Stimulated activated CD4-positive, alpha-beta T cell treated with anti-CD3 and anti-CD28 coated beads, Interleukin-4, amount 100 ng/mL, for 48 hours (primary cell): ENCODE measurements around the gene PDLIM5.
"Not testable (repeated sequence)": the region's sequence is repeated elsewhere in the genome, so short reads cannot be mapped to it uniquely, and the experiment has no call there.

Source experiments
- DNase-seq, 2 donors: peaks; one replicate each; pipeline ENCODE4 v3.0.0-alpha.2; 2020; ENCODE audit warnings: low read depth in 2 of 2

Gene PDLIM5

DNA sequence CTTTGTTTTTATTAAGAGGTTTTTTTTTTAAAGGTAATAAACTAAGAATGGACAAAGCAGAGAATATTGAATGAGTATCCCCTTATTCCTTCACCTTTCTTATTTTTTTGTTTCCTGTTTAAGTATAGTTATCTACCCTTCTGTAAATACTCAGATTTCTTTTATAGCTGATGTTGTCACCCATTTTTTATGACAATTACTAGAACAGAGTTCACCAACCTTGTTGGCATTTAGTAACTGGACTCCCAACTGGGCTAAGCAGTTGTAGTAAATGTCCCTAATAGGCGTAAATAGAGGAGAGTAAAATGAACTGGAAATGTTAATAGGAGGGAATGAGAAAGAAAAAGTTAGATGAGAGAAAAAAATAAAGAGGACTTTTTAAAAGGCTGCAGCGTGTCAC, 9.8 kb downstream of the PDLIM5 start:
- DNase-seq, result no peak

DNA sequence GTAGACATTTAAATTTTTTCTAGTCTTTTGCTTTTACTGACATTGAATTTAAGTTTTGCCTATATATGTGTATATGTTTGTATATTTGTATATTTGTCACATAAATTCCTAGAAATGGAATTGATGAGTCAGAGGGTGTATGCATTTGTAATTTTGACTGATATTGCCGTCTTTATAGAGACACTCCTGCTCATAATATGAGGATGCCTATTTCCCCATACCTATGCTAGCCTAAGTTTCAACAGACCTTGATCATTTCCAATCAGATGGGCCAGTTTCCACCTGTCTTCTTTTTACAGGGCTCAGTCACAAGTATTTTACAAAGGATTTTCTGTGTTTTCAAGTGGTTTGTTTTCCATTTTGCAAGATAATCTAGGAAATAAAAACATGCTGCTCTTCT, 10.8 kb downstream of the PDLIM5 start:
- no peak for DNase-seq

DNA sequence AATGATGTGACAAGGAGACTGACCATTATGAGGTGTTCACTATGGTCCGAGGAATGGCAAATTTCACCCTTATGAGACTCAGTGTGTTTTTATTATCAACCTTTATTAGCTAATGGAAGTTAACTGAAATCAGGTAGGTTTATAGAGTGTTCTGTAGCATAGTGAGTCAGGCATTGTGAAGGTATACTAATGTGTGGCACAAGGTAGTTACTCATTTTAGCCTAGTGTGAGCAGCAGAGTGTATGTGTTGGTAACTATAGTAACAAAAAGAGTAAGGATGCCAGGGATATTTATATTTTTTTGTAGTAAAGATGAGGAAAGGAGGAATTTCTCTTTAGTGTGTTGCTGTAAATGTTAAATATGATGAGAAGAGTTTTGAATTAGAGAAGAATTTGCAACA, 12.0 kb downstream of the PDLIM5 start:
- no peak for DNase-seq

DNA sequence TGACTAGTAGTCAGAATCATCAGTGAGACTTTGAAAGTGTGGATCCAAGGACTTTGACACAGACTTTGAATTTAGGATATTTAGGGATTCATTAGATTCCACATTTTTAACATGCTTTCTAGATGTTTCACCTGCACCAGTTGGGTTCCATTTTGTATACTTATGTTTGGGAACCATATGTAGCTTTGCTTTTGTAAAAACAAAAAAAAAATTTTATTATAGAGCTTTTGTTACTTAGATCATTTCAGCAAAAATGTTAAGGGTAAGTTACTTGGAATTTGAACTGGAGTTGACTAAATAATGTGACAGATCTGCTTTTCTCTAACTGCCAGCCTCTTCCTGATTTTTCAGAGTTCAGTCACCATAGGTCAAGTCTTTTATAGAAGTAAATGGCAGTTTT, 14.6 kb downstream of the PDLIM5 start:
- DNase-seq, result no peak

DNA sequence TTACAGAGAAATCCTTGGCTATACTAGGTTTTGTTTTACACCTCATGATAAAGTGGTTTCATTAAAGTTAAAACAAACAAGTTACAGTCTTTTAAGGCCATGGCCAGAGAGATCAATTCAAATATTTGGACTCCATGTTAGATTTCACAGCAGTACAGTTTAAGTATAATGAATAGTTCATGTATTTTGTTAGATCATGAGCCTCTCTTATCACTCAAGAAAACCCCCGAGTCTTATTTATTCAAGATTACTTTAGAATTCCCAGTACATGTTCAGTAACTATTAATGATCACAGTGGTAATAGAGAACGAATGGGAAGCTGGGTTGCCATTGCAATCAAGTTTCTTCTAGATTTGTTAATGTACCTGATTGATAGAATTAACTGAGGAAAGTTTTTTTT, 15.2 kb downstream of the PDLIM5 start:
- no peak for DNase-seq

DNA sequence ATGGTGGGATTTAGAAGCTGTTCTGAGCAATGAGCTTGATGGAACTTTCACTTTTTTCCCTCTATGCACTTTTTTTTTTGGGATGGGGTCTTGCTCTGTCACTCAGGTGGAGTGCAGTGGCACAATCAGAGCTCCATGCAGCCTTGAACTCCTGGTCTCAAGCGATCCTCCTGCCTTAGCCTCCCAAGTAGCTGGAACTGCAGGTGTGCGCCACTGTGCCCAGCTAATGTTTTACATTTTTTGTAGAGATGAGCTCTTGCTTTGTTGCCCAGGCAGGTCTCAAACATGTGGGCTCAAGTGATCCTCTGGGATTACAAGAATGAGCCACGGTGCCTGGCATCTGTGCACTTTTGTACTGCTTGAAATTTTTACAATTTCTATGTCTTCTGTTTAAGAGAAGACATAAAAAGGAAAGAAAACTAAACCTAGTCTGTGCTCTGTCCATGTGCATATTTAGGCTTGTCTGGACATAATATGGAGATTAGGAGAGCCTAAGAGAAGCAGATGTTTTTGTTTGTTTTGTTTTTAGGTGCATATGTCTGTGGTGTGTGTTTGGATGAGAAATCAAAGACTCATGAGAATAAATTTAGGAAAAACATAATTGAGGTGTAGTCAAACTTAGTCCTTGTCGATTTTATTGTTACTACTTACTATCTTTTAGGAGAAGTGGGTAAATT, 16.5 kb downstream of the PDLIM5 start:
- no peak for DNase-seq

DNA sequence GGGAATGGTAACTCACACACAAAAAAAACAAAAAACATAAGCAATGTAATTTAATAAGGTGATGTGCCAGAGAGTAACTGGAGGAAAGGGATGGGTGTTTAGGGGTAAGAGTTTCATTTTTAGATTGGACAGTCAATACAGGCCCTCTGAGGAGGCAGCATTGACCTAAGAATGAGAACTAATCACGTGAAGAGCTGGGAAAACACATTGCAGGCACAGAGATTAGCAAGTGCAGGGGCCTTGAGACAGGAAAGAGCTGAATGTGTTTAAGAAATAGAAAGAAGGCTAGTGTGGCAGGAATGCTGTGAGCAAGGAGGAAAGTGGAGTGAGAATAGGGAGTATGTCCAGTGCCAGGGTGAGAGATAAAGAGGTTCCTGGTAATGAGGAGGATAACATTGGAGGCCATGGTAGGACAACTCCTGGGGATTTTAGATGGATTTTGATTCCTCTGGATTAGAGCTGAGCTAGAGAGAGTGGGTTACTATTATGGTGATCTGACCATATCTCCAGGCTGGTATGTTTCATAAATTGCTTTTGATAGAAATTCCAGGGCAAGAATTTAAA, 17.6 kb downstream of the PDLIM5 start:
- DNase-seq, result no peak

DNA sequence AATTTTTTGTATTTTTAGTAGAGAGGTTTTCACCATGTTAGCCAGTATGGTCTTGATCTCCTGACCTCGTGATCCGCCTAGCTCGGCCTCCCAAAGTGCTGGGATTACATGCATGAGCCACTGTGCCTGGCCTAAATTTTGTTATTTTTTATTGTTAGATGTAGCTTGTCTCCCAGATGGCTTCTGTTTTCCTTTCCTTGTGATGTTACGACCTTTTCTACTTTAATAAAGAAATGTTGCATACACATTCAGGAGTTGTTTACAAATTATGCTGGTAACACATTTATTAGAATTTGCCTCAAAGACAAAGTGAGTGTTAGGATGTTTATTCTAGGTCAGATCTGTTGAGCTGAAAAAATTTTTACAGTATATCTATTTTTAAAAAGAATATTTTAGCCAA, 18.4 kb downstream of the PDLIM5 start:
- no peak for DNase-seq

DNA sequence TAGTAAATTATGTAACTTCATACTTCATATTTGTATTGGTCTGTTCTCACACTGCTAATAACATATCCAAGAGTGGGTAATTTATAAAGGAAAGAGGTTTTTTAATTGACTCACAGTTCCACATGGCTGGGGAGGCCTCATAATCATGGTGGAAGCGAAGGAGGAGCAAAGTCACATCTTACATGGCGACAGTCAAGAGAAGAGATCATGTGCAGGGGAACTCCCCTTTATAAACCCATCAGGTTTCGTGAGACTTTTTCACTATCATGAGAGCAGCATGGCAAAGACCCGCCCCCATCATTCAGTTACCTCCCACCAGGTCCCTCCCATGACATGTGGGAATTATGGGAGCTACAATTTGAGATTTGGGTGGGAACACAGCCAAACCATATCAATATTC, 19.0 kb downstream of the PDLIM5 start:
- not testable (repeated sequence) for DNase-seq

DNA sequence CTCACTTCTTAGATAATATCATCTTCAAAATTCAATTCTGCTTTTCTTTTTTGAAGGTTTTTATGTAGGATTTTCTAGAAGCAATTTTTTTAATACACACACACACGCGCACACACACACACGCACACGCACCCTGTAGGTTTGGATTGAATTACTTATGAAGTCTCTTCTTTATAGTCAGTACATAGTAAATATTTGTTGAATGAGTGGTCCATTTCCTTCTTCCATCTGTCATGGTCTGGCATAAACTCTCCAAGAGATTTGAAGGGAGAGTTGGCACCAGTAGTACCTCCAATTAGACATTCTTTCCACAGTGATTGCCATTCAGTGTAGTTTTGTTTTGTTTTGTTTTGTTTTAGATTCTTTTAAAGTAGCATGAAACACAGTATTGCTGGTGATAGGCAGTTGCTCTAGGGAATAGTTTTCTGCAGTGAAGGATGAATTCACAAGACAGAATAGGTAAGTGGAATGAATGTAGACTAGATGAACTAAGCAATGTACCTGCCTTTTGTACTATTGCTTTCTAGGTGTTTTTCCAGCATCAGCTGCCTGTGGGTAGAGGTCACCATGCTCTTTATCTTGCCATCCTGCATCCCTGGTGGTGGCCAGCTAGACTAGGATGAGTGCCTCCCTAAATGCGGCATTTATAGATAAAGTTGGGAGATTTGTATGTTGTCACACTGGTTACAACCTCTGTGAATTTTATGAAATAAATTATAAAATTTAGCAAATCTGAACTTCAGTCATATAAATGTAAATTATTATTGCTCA, 20.5 kb downstream of the PDLIM5 start:
- DNase-seq, result no peak

DNA sequence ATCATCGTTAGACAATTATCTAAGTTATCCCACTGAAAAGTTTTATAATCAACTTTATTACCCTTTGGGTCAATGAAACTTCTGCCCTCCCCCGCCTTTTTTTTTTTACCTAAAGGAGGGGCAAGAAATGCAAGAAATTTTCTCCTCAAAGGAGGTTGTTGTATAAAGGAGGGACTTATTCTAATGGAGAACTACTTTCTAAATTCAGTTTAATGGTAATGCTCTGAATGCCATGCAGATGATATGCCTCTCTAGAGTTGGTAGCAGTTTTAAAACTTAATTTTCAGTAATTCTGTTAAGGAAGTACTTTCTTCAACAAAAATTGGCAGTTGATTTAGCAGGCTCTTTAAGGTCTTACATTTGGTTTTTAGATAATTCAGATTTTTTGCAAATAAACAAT, 23.3 kb downstream of the PDLIM5 start:
- DNase-seq, result no peak

DNA sequence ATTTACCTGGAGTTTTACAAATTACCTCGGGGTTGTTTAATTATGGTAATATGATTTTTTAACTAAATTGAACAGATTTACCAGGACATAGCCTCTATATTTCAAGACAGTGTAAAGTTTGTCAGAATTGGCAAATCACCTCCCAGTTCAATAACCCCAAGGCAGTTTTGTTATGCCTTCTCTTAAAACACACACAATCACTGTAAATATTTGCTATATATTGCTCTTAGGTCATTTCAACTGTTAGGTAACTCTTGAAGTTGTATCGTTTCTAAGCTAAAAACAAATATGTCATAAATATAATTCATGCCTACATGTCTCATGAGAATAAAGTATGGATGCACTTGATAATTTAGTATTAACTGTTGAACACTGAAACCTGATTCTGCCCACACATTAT, 24.1 kb downstream of the PDLIM5 start:
- DNase-seq, result no peak

DNA sequence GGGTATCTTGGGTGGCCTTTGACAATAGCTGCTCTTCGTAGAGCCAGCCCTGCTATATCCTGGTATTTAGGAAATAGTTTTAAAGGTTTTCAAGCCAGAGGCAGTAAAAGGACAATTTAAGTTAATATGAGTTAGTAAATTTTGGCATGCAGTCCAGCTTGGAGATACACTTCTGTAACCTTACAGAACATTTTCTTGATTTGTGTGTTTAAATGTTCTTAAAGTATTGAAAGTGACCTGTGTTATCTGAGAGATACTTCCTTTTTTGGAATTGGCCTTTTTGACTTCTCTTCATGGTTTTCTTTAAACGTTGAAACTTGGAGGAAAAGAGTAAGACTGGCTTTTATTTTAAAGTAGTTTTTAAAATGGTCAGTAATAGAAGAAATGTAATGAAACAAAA, 25.5 kb downstream of the PDLIM5 start:
- DNase-seq, result no peak

DNA sequence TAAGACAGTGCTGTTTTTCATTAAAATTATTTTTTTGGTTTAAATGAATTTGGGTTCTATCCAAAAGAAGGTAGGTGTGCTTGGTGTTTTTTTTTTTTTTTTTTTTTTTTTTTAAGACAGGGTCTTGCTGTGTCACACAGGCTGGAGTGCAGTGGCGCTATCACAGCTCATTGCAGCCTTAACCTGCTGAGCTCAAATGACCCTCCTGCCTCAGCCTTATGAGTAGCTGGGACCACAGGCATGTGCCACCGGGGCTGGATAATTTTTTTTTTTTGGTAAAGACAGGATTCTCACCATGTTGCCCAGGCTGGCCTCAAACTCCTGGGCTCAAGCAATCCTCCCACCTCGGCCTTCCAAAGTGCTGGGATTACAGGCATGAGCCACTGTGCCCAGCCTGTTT, 27.1 kb downstream of the PDLIM5 start:
- DNase-seq, result not testable (repeated sequence)

DNA sequence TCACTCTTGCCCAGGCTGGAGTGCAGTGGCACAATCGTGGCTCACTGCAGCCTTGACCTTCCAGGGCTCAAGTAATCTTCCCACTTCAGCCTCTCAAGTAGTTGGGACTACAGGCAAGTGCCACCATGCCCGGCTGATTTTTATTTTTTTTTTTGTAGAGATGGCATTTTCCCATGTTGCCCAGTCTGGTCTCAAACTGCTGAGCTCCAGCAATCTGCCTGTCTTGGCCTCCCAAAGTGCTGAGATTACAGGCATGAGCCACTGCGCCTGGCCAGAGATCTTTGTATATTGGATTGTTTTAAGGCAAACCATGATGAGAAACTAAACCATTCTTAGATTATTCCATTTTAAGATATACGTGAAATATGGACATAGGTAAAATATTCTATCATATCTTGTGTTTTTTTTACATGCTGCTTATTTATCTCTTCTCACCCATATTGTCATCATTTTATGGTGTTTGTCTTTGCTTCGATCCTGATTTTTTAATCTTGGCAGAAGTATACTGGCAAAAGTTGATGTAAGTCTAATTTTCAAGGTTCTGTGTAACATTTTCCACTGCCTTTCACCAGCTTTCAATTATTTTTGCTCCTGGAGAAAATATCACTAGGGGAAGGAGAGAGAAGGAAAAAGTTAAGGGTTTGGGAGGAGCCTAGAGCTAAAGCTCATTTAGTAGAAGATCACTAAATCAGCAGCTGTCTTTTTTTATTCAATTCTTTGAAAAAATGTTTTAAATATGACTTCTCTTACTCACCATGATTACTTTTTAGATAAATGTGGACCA, 27.8 kb downstream of the PDLIM5 start:
- DNase-seq, result no peak

DNA sequence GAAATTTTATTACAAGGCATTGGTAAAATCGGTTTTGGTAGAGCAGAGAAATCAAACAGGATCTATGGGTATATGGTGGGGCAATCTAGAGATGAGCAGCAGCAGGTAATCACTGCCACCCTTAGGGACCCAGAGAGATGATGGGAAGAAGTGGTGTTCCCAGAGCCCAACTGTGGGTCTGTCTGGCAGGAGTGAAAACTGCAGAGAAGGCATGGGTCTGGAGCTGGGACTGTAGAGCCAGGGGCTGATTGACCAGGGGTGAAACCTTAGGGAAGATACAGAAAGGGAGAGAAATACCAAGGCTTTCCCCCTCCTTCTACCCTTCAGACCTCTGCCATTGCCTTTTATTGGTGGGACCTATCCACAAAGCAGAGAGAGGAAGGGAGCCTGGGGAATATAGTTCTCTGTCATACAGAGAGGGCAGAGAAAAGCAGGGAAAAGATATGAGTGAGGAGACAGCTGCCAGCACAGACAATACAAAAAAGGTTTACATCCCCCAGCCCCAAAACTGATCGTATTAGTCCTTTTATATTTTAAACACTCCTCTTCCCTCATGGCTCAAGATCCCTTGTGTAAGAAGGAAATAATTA, 28.7 kb downstream of the PDLIM5 start:
- no peak for DNase-seq

DNA sequence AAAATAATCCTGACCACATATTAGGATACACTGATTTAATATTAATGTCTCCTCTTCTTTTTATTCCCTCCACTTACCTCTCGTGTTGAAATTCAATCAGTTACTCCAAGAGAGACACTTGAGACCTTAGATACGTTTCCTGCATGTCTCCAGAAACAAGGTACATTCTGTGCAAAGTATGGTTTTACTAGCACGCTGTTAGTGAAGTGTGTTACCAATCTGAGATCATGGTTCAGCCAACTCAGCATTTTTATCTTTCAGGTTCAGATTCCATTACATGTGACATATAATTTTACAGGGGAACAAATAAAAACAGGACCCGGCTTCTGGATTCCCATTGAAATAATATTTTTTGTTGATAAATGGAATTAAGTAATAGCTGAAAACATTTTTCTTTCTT, 32.2 kb downstream of the PDLIM5 start:
- no peak for DNase-seq

DNA sequence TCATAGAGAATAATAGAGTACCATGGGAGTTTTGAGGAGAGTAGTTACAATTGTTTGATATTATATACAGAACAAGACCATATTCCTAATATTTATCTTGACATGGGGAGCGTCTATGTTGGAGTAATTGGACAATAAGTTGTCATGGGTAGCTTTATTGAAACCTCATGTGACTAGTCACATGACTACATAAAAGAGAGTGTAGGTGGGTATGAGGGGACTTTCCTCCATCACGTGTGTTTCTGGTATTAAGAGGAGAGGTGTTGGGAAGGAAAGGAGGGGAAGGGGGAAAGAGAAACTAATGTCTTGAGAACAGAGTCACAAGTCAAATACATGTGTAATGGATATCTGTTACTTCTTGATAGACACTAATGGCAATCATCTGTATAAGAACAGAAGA, 33.1 kb downstream of the PDLIM5 start:
- no peak for DNase-seq

DNA sequence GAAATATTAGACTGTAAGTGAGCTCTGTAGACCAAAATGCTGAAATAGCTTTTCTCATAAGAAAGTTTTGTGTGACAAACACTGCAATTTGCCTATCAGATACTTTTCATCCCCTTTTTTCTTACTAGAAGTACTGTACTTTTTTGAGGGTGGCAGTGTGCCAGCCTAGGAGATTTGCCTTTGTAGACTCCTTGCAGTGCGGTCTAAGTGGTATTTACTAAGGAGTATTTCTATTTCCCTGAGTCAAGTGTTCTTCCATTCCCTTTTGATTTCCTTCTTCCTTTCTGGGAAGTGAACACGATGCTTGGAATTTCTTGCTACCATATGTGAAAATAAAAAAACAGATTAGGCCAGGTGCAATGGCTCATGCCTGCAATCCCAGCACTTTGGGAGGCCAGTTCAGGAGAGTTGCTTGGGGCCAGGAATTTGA, 34.6 kb downstream of the PDLIM5 start:
- DNase-seq, result no peak

DNA sequence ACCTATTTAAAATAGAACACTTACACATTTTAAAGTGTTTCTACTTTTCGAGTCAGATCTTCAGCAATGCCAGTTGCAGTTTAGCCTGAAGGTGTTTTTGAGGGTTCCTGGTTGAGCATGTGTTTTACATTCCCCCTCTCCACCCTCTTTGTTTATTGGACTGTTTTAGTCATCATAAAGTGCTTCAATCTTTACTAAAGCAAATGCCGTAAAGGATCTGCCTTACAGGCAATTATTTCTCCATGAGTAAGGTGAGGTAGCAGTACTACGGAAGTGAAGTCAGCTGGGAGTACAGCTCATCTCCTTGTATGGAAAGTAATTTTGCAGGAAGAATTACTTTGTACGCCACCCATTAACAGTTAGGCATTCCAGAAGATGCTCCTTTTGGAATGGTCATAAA, 36.9 kb downstream of the PDLIM5 start:
- DNase-seq, result no peak

DNA sequence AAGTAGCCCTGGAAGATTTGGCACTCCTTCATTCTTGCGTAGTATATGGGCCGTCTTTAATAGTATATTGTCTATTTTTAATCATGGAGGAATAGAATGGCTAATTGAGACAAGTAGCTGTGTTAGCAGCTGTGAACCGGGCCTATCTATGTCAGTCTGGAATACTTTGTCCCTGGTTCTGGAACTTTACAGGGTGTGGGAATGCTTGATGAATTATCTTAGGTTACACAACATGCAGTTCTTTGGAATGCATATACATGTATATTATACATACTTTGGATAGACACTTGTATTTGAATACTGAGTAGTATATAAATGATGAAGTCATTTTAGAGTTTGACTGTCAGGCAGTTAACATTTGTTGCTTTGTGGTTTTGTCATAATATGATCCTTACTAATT, 37.4 kb downstream of the PDLIM5 start:
- no peak for DNase-seq

DNA sequence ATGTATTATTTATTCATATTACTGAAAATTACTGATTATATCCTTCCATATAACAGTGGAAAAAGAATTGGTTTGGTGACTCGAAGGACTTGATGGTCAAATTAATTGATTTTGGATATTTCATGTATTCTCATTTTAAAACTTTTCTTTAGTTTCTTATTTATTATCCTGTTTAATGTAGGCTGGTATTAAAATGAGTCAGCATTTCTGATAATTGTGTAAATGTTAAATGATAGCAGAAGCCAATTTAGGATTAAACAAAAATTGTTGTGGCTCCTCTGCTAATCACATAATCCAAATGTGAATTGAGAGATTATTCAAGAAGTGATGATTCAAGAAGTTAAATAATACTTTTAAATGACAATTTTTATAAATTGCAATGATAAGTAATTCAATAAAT, 38.7 kb downstream of the PDLIM5 start:
- DNase-seq, result no peak
